K562 (cell line): ENCODE data around the gene KCNG3.

Experiments used
- CEBPB ChIP-seq: fragments of 450-650 bp; IDR thresholded peaks from 2 replicates; pipeline ENCODE4 v1.6.1; 2016; ENCODE audit warnings: missing genetic modification characterization, missing compliant biosample characterization
- CTCF ChIP-seq, 3 experiments: IDR thresholded peaks in 2 of 3; conservative IDR thresholded peaks in 1 of 3; 2 replicates each; pipeline ENCODE4 v1.5.1; 2011 to 2012; ENCODE audit warnings: low read length in 3 of 3, mild to moderate bottlenecking in 3 of 3, control low read depth in 2 of 3, improper control_type of control experiment in 1 of 3, inconsistent platforms in 1 of 3, low read depth in 1 of 3, mixed read lengths in 1 of 3, moderate library complexity in 1 of 3; ENCODE audit not compliant: insufficient read depth in 2 of 3

- TF ChIP-seq CEBPB (peak; percentile 92), CTCF (IDR thresholded peaks at IDR 0.05 in 2 of 3, conservative IDR thresholded peaks at IDR 0.05 in 1 of 3; ENCODE audit: insufficient read depth in 2 of 3, low read depth in 1 of 3, low read length in 3 of 3) (no peak)
Observed at GRCh38 chr2:42537493-42537892, 43.7 kb upstream of the KCNG3 start.
